GM13977 (cell line): ENCODE measurements around the gene PRKCE.

ENCODE experiments used
- DNase-seq: peaks from one replicate; pipeline ENCODE4 v3.0.0; 2012; ENCODE audit warnings: low spot score
- CTCF ChIP-seq: IDR thresholded peaks from 2 replicates; pipeline ENCODE4 v1.5.1; 2012; ENCODE audit warnings: mild to moderate bottlenecking, control low read depth; ENCODE audit not compliant: insufficient read depth; ENCODE audit errors: extremely low read depth, missing control alignments
- in situ Hi-C: fragments of 300-500 bp; cut with MboI; formaldehyde crosslinking; loops from one replicate; pipeline ENCODE4 v1.12.0; 2022; ENCODE audit warnings: low sequenced_read_pairs, low pct_unique_long_range_greater_than_20kb, mixed read lengths, inconsistent platforms; ENCODE audit not compliant: unreplicated experiment

Gene PRKCE

DNA sequence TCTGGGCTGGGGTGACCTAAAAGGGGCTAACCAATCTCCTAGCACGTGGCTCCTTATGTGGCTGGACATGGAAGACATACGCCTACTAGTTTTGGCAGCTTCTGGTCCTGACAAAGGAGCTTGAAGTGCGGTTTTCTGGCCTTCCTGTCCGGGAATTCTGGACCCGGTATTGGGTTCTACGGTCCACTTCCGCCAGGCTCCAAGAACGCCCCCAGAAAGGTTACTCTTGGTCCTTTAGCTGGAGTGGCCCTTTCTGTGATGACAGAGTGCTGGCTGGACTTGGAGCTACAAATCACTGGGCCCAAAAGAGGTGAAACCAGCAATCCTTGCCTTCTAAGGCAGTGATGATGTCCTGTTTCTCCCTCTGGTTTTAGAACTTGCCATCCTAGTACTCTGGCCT lies 481.5 kb downstream of the PRKCE start:
- no peak for TF ChIP-seq CTCF
- in situ Hi-C loops, result no loop called here
- no peak for DNase-seq

DNA sequence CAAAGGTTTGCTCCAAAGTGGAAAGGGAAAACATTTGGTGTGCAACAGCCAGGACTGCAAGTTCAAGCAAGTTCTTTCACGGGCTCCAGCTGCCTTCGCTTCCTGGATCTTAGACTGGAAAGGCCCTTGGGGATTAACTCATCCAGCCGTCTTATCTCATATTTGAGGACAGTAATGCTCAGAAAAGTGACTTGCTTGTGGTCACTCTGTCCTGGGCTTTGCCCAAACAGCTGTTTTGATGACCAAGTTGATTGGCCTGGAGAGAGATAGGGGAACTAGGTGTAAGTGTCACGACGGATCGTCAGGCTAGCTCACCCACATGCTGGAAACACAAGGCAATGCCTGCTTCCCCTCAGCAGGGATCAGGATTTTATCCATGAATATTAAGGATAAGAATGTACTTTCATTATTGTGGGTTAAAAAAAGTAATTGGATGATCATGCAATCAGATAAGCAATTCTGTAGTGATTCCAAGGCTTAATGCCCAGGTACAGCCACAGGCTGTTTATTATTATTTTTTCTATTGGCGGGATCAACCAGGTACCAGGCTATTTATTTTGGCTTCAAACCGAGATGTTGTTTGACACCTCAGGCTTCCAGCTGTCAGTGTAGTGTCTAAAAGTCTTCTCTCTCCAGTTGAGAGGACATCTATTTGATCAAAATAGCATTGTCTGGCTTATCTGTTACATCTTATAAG lies 483.2 kb downstream of the PRKCE start:
- TF ChIP-seq CTCF, result no peak
- DNase-seq, result no peak
- in situ Hi-C loops, result no loop called here

GRCh38 chr2:46135228-46135855 lies 483.9 kb downstream of the PRKCE start:
- in situ Hi-C loops, result no loop called here
- TF ChIP-seq CTCF, result no peak
- DNase-seq, result no peak

- in situ Hi-C loops, result no loop called here
- DNase-seq, result no peak
- no peak for TF ChIP-seq CTCF
Observed at GRCh38 chr2:46135958-46136357, 484.5 kb downstream of the PRKCE start.

DNA sequence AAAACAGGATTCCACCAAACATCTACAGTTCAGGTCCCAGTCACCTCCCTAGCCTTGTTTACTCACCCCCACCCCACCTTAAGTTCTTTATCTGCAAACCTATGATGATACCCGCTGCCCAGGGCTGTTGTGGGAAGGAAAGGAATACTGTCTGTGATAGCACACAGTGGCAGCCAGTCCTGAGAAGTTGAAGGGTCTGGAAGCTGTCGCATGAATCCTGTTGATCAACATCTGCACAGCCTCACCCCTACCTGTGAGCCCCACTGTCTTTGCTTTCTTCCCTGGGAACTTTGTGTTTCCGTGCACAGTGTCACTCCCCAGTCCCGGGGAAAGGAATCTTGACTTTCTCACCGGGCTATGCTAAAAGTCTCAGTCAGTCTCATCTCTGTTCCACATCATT lies 485.0 kb downstream of the PRKCE start:
- in situ Hi-C loops, result no loop called here
- no peak for TF ChIP-seq CTCF
- no peak for DNase-seq

DNA sequence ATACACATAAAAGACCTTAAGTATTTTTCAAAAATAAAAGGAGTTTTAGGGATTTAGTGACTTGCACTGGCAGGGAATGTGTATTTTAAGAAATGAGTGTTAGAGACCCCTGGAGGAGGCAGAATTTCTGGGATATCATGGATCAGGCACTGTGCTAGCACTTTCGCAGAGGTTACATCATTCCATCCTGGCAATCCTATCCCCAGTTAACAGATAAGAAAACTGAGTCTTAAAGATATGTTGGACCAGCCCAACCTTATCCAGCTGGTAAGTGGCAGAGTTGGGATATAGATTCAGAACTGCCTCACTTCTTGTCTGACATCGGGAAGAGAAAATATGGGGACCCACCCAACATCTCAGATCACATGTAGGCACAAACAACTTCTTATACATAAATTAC lies 485.5 kb downstream of the PRKCE start:
- no peak for TF ChIP-seq CTCF
- in situ Hi-C loops, result no loop called here
- DNase-seq, result no peak
